Skin epidermis (tissue), 12 donors: Measurements from ENCODE around the gene SLFNL1.

Source experiments
- H3K27ac ChIP-seq, 21 experiments: fragments of 200-600 bp; sonication (generic) in 11 of 21; one replicate each; pipeline ENCODE4 v1.5.0; 2020; ENCODE audit warnings: mild to moderate bottlenecking in 3 of 21, inconsistent platforms in 2 of 21, moderate library complexity in 2 of 21
- H3K4me3 ChIP-seq, 7 experiments: fragments of 200-600 bp; sonication (generic) in 2 of 7; one replicate each; pipeline ENCODE4 v1.5.0; 2020; ENCODE audit warnings: inconsistent platforms in 2 of 7, mild to moderate bottlenecking in 2 of 7, moderate library complexity in 1 of 7

The SLFNL1 gene

GRCh38 chr1:40973912-40974311 lies 47.6 kb downstream of the SLFNL1 start:
- H3K4me3 ChIP-seq: no peak overlapping the region
- H3K27ac ChIP-seq: no peak overlapping the region

GRCh38 chr1:40971966-40972365 lies 49.6 kb downstream of the SLFNL1 start:
- no peak overlapping the region for H3K27ac ChIP-seq
- no peak overlapping the region for H3K4me3 ChIP-seq

- H3K27ac ChIP-seq: no peak overlapping the region
- no peak overlapping the region for H3K4me3 ChIP-seq
Observed at GRCh38 chr1:40969445-40969844, 52.1 kb downstream of the SLFNL1 start.

GRCh38 chr1:40966417-40966816 lies 55.1 kb downstream of the SLFNL1 start:
- Histone ChIP-seq H3K4me3 (no peak overlapping the region), H3K27ac (no peak overlapping the region)
